Measurements from ENCODE around the gene GABRG3. TPM values are rescaled to one million over a fixed set of nuclear protein-coding genes. Genes with fewer than 3 reads are reported as not detected.

The GABRG3 gene
- total RNA-seq, 1 experiment from 2014 or later = 0.15 TPM

GRCh38 chr15:27509014-27509413 lies 538.0 kb downstream of the GABRG3 start:
- Histone ChIP-seq H3K79me1 (ENCODE audit: insufficient read depth, low read depth, low read length, poor library complexity, severe bottlenecking) (no peaks in the 10 kb centered on the region), H3K4me2 (ENCODE audit: insufficient read depth, insufficient read length, low read length) (no peak overlapping the region), H3K56ac (ENCODE audit: insufficient read length, low read depth, low read length) (no peak overlapping the region), H3K9ac (ENCODE audit: extremely low read depth, insufficient read length, low read length) (no peak overlapping the region), H2AFZ (ENCODE audit: low read length) (no peak overlapping the region), H3K79me2 (ENCODE audit: insufficient read depth, low read length) (no peaks in the 10 kb centered on the region), H3K4ac (ENCODE audit: low read depth, low read length) (no peak overlapping the region), H2BK5ac (ENCODE audit: insufficient read length, low read length) (no peak overlapping the region), H3K14ac (ENCODE audit: insufficient read depth, low read length) (no peak overlapping the region), H2BK120ac (ENCODE audit: low read depth, low read length, poor library complexity, severe bottlenecking) (no peak overlapping the region), H3K4me1 (ENCODE audit: insufficient read depth, low read length) (no peaks in the 10 kb centered on the region), H4K8ac (replicated peaks; ENCODE audit: insufficient read length, low read depth, low read length) (no peak overlapping the region), H4K91ac (ENCODE audit: insufficient read length, low read depth, low read length) (no peak overlapping the region), H4K20me1 (ENCODE audit: control insufficient read depth, insufficient read depth, insufficient read length) (no peaks in the 10 kb centered on the region), H3K18ac (ENCODE audit: insufficient read length, low read depth, low read length) (no peak overlapping the region), H2BK12ac (ENCODE audit: insufficient read length, low read depth, low read length) (no peak overlapping the region), H2BK15ac (ENCODE audit: low read depth, low read length) (no peak overlapping the region), H2BK20ac (ENCODE audit: low read depth, low read length, poor library complexity, severe bottlenecking) (no peak overlapping the region), H3K9me3 (ENCODE audit: control insufficient read depth, low read depth, low read length) (peaks cover 6% of the 10 kb centered on the region), H3K23me2 (ENCODE audit: insufficient read length, low read depth, low read length, poor library complexity, severe bottlenecking) (no peaks in the 10 kb centered on the region), H3K23ac (ENCODE audit: insufficient read length, low read depth, low read length) (no peak overlapping the region), H2AK5ac (ENCODE audit: insufficient read length, low read length) (no peak overlapping the region), H3T11ph (ENCODE audit: low read length) (no peak overlapping the region), H3K27me3 (ENCODE audit: insufficient read depth, low read length) (no peaks in the 10 kb centered on the region), H4K5ac (ENCODE audit: insufficient read length, low read depth, low read length) (no peak overlapping the region), H3K27ac (ENCODE audit: insufficient read length, low read depth, low read length) (no peak overlapping the region)
- TF ChIP-seq CTCF (conservative IDR thresholded peaks at IDR 0.05) = no peak
- H3K36me3 Mint-ChIP-seq (ENCODE audit: insufficient read depth in 1 of 3, low read depth in 3 of 3) = peaks cover 19 to 49% (median 24%) of the 10 kb centered on the region in 3 experiments
- no peak overlapping the region; a peak in 1 of 5 replicates for H3K4me3 Mint-ChIP-seq
- no peak overlapping the region for H3K27ac Mint-ChIP-seq
- peaks cover 5% of the 10 kb centered on the region; the same call in 1 of the 2 replicates for H3K27me3 Mint-ChIP-seq (ENCODE audit: low read depth)
- DNase-seq = no peak
- WGBS (ENCODE audit: extremely low coverage, insufficient read length, low lambda C conversion rate) = no CpG with 5 or more reads among the region's 1 CpG
- peaks cover 42 to 46% of the 10 kb centered on the region in 2 experiments for H3K9me3 Mint-ChIP-seq
- H3K4me1 Mint-ChIP-seq = peaks cover 12 to 15% of the 10 kb centered on the region in 2 experiments
